Measurements from ENCODE around the gene LRRC4B. TPM values are rescaled to one million over a fixed set of nuclear protein-coding genes. Genes with fewer than 3 reads are reported as not detected.

LRRC4B gene
- total RNA-seq, 1 experiment from 2014 or later: 3.8 TPM

GRCh38 chr19:50486823-50487515 is 81.3 kb downstream of the LRRC4B start:
- no peak overlapping the region for H3K23ac ChIP-seq (ENCODE audit: insufficient read length, low read depth, low read length)
- peaks cover 2% of the 10 kb centered on the region; the same call in 1 of the 2 replicates for H3K4me1 ChIP-seq (ENCODE audit: insufficient read depth, low read length)
- no peak overlapping the region for H4K91ac ChIP-seq (ENCODE audit: insufficient read length, low read depth, low read length)
- peak; percentile 88 for DNase-seq
- H4K20me1 ChIP-seq (ENCODE audit: control insufficient read depth, insufficient read depth, insufficient read length): no peaks in the 10 kb centered on the region
- no peak overlapping the region for H3K9ac ChIP-seq (ENCODE audit: extremely low read depth, insufficient read length, low read length)
- Mint-ChIP-seq H3K4me1 (peaks cover 24 to 37% of the 10 kb centered on the region in 2 experiments), H3K4me3 (no peak overlapping the region; a peak in 1 of 5 replicates), H3K36me3 (ENCODE audit: insufficient read depth in 1 of 3, low read depth in 3 of 3) (peaks cover 37 to 49% (median 44%) of the 10 kb centered on the region in 3 experiments), H3K9me3 (peaks cover 31 to 43% of the 10 kb centered on the region in 2 experiments), H3K27ac (no peak overlapping the region), H3K27me3 (ENCODE audit: low read depth) (peaks cover 69% of the 10 kb centered on the region)
- H3K79me2 ChIP-seq (ENCODE audit: insufficient read depth, low read length): no peaks in the 10 kb centered on the region
- H2BK20ac ChIP-seq (ENCODE audit: low read depth, low read length, poor library complexity, severe bottlenecking): no peak overlapping the region
- H3K14ac ChIP-seq (ENCODE audit: insufficient read depth, low read length): no peak overlapping the region
- no peak overlapping the region for H4K8ac ChIP-seq (replicated peaks; ENCODE audit: insufficient read length, low read depth, low read length)
- no peak overlapping the region for H4K5ac ChIP-seq (ENCODE audit: insufficient read length, low read depth, low read length)
- peaks cover 8% of the 10 kb centered on the region for H3K9me3 ChIP-seq (ENCODE audit: control insufficient read depth, low read depth, low read length)
- H2AFZ ChIP-seq (ENCODE audit: low read length): no peak overlapping the region
- no peaks in the 10 kb centered on the region for H3K79me1 ChIP-seq (ENCODE audit: insufficient read depth, low read depth, low read length, poor library complexity, severe bottlenecking)
- TF ChIP-seq CTCF (conservative IDR thresholded peaks at IDR 0.05): peak; percentile 97
- H3K56ac ChIP-seq (ENCODE audit: insufficient read length, low read depth, low read length): no peak overlapping the region
- no peak overlapping the region for H2AK5ac ChIP-seq (ENCODE audit: insufficient read length, low read length)
- no peak overlapping the region for H2BK15ac ChIP-seq (ENCODE audit: low read depth, low read length)
- H3K4me2 ChIP-seq (ENCODE audit: insufficient read depth, insufficient read length, low read length): no peak overlapping the region
- no peaks in the 10 kb centered on the region for H3K23me2 ChIP-seq (ENCODE audit: insufficient read length, low read depth, low read length, poor library complexity, severe bottlenecking)
- no peak overlapping the region for H3K27ac ChIP-seq (ENCODE audit: insufficient read length, low read depth, low read length)
- peaks cover under 1% of the 10 kb centered on the region; the same call in 1 of the 2 replicates for H3K27me3 ChIP-seq (ENCODE audit: insufficient read depth, low read length)
- H3K4ac ChIP-seq (ENCODE audit: low read depth, low read length): no peak overlapping the region
- H2BK12ac ChIP-seq (ENCODE audit: insufficient read length, low read depth, low read length): no peak overlapping the region
- H3T11ph ChIP-seq (ENCODE audit: low read length): no peak overlapping the region
- no CpG with 5 or more reads among the region's 18 CpGs for WGBS (ENCODE audit: extremely low coverage, insufficient read length, low lambda C conversion rate)
- no peak overlapping the region for H3K18ac ChIP-seq (ENCODE audit: insufficient read length, low read depth, low read length)
- H2BK120ac ChIP-seq (ENCODE audit: low read depth, low read length, poor library complexity, severe bottlenecking): no peak overlapping the region
- H2BK5ac ChIP-seq (ENCODE audit: insufficient read length, low read length): no peak overlapping the region
